Esophagus muscularis mucosa (tissue), 4 donors: ENCODE measurements around the gene LDB1.

Experiments used
- EP300 ChIP-seq: sonication (generic); formaldehyde crosslinking; IDR thresholded peaks from one replicate; pipeline ENCODE4 v1.6.1; 2017; ENCODE audit warnings: antibody characterized with exemption
- POLR2A ChIP-seq: fragments of 450-650 bp; IDR thresholded peaks from one replicate; pipeline ENCODE4 v1.6.1; 2017; ENCODE audit warnings: antibody characterized with exemption, moderate library complexity, mild to moderate bottlenecking, low read depth
- TF ChIP-seq, protein P1 (sequence below), 3 experiments: fragments of 200-600 bp in 2 of 3; fragments of 450-650 bp in 1 of 3; sonication (generic) in 2 of 3; IDR thresholded peaks; one replicate each; pipeline ENCODE4 v1.5.1; 2017 to 2019; ENCODE audit warnings: antibody characterized with exemption in 3 of 3, mild to moderate bottlenecking in 2 of 3, moderate library complexity in 1 of 3

DNA sequence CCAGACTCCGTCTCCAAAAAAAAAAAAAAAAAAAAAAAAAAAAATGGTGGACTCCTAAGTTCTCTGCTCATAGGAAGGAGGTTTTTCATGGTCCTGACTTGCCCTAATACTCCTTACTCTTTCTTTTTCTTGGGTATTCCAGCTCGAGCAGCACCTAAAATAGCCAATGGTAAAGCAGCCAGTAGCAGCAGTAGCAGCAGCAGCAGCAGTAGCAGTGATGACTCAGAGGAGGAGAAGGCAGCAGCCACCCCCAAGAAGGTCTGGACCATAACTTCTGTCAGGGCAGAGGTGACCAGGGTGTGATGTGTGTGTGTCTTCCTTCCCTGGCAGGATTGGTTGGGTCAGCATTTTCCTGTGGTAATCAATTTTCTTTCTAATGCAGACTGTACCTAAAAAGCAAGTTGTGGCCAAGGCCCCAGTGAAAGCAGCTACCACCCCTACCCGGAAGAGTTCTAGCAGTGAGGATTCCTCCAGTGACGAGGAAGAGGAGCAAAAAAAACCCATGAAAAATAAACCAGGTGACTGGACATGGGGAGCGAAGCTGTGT lies 39.0 kb upstream of the LDB1 start:
- TF ChIP-seq EP300 (no peak), POLR2A (no peak)
- TF ChIP-seq, protein P1, sequence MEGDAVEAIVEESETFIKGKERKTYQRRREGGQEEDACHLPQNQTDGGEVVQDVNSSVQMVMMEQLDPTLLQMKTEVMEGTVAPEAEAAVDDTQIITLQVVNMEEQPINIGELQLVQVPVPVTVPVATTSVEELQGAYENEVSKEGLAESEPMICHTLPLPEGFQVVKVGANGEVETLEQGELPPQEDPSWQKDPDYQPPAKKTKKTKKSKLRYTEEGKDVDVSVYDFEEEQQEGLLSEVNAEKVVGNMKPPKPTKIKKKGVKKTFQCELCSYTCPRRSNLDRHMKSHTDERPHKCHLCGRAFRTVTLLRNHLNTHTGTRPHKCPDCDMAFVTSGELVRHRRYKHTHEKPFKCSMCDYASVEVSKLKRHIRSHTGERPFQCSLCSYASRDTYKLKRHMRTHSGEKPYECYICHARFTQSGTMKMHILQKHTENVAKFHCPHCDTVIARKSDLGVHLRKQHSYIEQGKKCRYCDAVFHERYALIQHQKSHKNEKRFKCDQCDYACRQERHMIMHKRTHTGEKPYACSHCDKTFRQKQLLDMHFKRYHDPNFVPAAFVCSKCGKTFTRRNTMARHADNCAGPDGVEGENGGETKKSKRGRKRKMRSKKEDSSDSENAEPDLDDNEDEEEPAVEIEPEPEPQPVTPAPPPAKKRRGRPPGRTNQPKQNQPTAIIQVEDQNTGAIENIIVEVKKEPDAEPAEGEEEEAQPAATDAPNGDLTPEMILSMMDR (IDR thresholded peaks at IDR 0.05): no peak
